HUES48 (cell line): ENCODE data around the gene MSH5.

ENCODE experiments used
- H3K27ac ChIP-seq: one replicate; pipeline ENCODE4 v1.7.0; 2013; ENCODE audit warnings: low read depth, low read length, inconsistent platforms
- H3K27me3 ChIP-seq: 2 replicates; pipeline ENCODE4 v1.6.1; 2013; ENCODE audit warnings: mild to moderate bottlenecking, low read length; ENCODE audit not compliant: control insufficient read depth, insufficient read depth
- H3K36me3 ChIP-seq: 2 replicates; pipeline ENCODE4 v1.6.1; 2013; ENCODE audit warnings: low read length; ENCODE audit not compliant: control insufficient read depth, insufficient read depth
- H3K4me1 ChIP-seq: 2 replicates; pipeline ENCODE4 v1.6.1; 2013; ENCODE audit warnings: mild to moderate bottlenecking, low read length; ENCODE audit not compliant: control insufficient read depth, insufficient read depth
- H3K4me3 ChIP-seq: 2 replicates; pipeline ENCODE4 v1.5.1; 2013; ENCODE audit warnings: mild to moderate bottlenecking, low read depth, low read length
- H3K9ac ChIP-seq: 2 replicates; pipeline ENCODE4 v1.6.1; 2013; ENCODE audit warnings: mild to moderate bottlenecking, low read depth, low read length, moderate library complexity
- H3K9me3 ChIP-seq: 2 replicates; pipeline ENCODE4 v1.6.1; 2013; ENCODE audit warnings: low read length; ENCODE audit not compliant: control insufficient read depth, insufficient read depth

The MSH5 gene

DNA sequence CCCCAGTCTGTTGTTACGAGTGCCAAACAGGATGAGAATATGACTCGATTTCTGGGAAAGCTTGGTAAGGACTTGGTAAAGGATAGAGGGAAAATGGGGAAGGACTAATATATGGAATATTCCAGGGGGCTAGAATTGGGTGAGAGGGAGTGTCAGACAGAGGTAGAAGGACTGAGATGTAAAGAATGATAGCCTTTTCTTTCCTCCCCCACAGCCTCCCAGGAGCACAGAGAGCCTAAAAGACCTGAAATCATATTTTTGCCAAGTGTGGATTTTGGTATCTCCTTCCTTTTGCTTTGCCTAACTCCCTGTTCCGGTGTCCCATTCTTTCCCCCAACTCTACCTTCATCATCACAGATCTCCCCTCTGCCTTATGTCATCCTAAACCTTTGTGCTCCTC is 3.1 kb downstream of the MSH5 start:
- Histone ChIP-seq H3K9ac (no peak overlapping the region), H3K27me3 (no peaks in the 10 kb centered on the region), H3K27ac (no peak overlapping the region), H3K36me3 (peaks cover 21% of the 10 kb centered on the region), H3K9me3 (no peaks in the 10 kb centered on the region), H3K4me1 (peaks cover 19% of the 10 kb centered on the region), H3K4me3 (no peak overlapping the region)

DNA sequence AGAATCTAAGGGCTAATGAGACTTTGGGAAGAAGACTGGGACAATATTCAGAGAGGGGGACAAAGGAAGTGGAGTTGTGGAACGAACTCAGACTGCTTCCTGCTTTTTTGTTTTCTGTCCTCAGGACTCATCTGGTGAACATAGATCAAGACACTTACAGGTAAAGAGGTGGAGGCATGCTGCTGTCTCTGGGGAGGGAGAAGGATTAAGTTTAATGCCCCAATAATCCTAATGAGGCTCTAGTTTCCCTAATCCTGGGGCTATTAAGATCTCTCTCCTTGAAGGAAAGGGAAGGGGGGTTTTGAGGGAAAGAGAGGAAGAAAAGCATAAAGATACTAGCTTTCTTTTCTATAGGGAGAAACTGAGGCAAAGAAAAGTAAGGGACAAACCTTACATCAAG is 4.6 kb downstream of the MSH5 start:
- Histone ChIP-seq H3K9me3 (no peaks in the 10 kb centered on the region), H3K4me3 (no peak overlapping the region), H3K4me1 (peaks cover 5% of the 10 kb centered on the region; the same call in 1 of the 2 replicates), H3K27me3 (no peaks in the 10 kb centered on the region), H3K36me3 (peaks cover 23% of the 10 kb centered on the region), H3K27ac (no peak overlapping the region), H3K9ac (no peak overlapping the region)

GRCh38 chr6:31749301-31750036 is 9.7 kb downstream of the MSH5 start:
- no peaks in the 10 kb centered on the region for H3K27me3 ChIP-seq
- H3K9me3 ChIP-seq: no peaks in the 10 kb centered on the region
- no peaks in the 10 kb centered on the region for H3K4me1 ChIP-seq
- H3K36me3 ChIP-seq: peaks cover 12% of the 10 kb centered on the region
- H3K4me3 ChIP-seq: no peak overlapping the region
- no peak overlapping the region for H3K9ac ChIP-seq
- no peak overlapping the region for H3K27ac ChIP-seq

GRCh38 chr6:31750411-31751022 is 10.7 kb downstream of the MSH5 start:
- no peaks in the 10 kb centered on the region for H3K4me1 ChIP-seq
- peaks cover 12% of the 10 kb centered on the region for H3K36me3 ChIP-seq
- no peak overlapping the region for H3K27ac ChIP-seq
- H3K27me3 ChIP-seq: no peaks in the 10 kb centered on the region
- H3K9ac ChIP-seq: no peak overlapping the region
- no peak overlapping the region for H3K4me3 ChIP-seq
- no peaks in the 10 kb centered on the region for H3K9me3 ChIP-seq

GRCh38 chr6:31752739-31753319 is 13.0 kb downstream of the MSH5 start:
- H3K9ac ChIP-seq: no peak overlapping the region
- H3K9me3 ChIP-seq: no peaks in the 10 kb centered on the region
- H3K4me3 ChIP-seq: no peak overlapping the region
- peaks cover 3% of the 10 kb centered on the region for H3K36me3 ChIP-seq
- H3K27ac ChIP-seq: no peak overlapping the region
- H3K4me1 ChIP-seq: no peaks in the 10 kb centered on the region
- no peaks in the 10 kb centered on the region for H3K27me3 ChIP-seq

- Histone ChIP-seq H3K27me3 (no peaks in the 10 kb centered on the region), H3K9ac (no peak overlapping the region), H3K36me3 (peaks cover 32% of the 10 kb centered on the region), H3K27ac (no peak overlapping the region), H3K4me1 (peaks cover 2% of the 10 kb centered on the region; the same call in 1 of the 2 replicates), H3K4me3 (no peak overlapping the region), H3K9me3 (no peaks in the 10 kb centered on the region)
Measured at GRCh38 chr6:31758281-31758680, 18.5 kb downstream of the MSH5 start.

DNA sequence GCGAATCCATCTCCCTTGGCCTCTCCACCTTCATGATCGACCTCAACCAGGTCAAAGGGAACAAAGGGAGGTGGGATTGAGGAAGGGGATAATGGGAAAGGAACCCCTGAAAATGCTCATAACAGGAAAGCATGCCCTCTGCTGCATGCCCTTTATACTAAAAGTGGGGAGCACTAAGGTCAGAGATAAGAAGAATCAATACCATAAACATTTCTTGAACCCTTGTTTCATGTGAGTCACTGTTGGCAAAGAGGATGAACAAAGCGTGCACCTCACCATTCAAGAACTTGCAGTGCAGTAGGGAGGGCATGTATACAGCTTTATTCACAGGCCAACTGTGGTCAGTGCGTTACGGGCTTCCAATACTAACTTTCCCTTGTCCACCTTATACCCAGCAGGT is 21.0 kb downstream of the MSH5 start:
- H3K36me3 ChIP-seq: peaks cover 35% of the 10 kb centered on the region
- H3K9me3 ChIP-seq: no peaks in the 10 kb centered on the region
- no peak overlapping the region for H3K9ac ChIP-seq

DNA sequence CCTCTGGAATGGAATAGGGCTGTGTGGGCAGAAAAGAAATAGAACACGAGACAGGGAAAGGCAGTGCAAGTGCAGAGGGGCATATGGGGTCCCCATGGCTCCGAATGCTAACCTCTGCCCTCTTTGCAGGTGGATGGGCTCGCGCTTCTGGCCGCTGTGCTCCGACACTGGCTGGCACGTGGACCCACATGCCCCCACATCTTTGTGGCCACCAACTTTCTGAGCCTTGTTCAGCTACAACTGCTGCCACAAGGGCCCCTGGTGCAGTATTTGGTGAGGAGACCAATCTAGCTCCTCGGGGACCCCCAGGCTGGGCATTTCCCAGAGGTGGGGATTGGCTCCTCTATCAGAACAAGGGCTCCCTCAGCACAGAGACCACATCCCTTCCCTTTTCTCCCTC is 21.5 kb downstream of the MSH5 start:
- no peak overlapping the region for H3K4me3 ChIP-seq
- no peaks in the 10 kb centered on the region for H3K9me3 ChIP-seq
- no peak overlapping the region for H3K9ac ChIP-seq
- H3K27ac ChIP-seq: no peak overlapping the region
- no peaks in the 10 kb centered on the region for H3K27me3 ChIP-seq
- peaks cover 4% of the 10 kb centered on the region; the same call in 1 of the 2 replicates for H3K4me1 ChIP-seq
- H3K36me3 ChIP-seq: peaks cover 35% of the 10 kb centered on the region

More for the DNA sequence above, 21.0 kb downstream of the MSH5 start:
- H3K4me1 ChIP-seq: peaks cover 4% of the 10 kb centered on the region; the same call in 1 of the 2 replicates
- H3K27ac ChIP-seq: no peak overlapping the region
- no peaks in the 10 kb centered on the region for H3K27me3 ChIP-seq
- no peak overlapping the region for H3K4me3 ChIP-seq

DNA sequence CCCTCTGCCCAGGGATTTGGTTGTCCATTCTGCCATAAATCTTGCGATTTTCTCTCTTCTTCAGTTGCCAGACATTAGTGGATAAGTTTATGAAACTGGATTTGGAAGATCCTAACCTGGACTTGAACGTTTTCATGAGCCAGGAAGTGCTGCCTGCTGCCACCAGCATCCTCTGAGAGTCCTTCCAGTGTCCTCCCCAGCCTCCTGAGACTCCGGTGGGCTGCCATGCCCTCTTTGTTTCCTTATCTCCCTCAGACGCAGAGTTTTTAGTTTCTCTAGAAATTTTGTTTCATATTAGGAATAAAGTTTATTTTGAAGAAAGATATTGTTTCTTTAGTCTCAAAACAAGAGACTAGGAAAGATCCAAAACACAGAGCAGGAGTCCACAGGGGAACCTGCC is 22.6 kb downstream of the MSH5 start, which contains the start of gene SAPCD1:
TSS of gene SAPCD1 (plus strand) at position 301 of the 400 bp plus-strand sequence. CDS start 399 bp downstream, outside the sequence.
- no peaks in the 10 kb centered on the region for H3K27me3 ChIP-seq
- peaks cover 35% of the 10 kb centered on the region for H3K36me3 ChIP-seq
- no peak within 1 kb of the TSS for H3K4me3 ChIP-seq
- no peaks in the 10 kb centered on the region for H3K9me3 ChIP-seq
- H3K27ac ChIP-seq: peak within 1 kb of the TSS; percentile 69
- H3K4me1 ChIP-seq: peaks cover 4% of the 10 kb centered on the region; the same call in 1 of the 2 replicates
- H3K9ac ChIP-seq: no peak within 1 kb of the TSS

GRCh38 chr6:31762878-31763618 is 23.2 kb downstream of the MSH5 start:
- Histone ChIP-seq H3K4me3 (no peak overlapping the region), H3K36me3 (peaks cover 35% of the 10 kb centered on the region), H3K27ac (peak overlapping the region; percentile 69), H3K27me3 (no peaks in the 10 kb centered on the region), H3K9ac (no peak overlapping the region), H3K4me1 (peaks cover 4% of the 10 kb centered on the region; the same call in 1 of the 2 replicates), H3K9me3 (no peaks in the 10 kb centered on the region)
